Activated T-cell treated with anti-CD3 and anti-CD28 coated beads, Interleukin-2, amount 50 U/mL, for 1 hour (primary cell): Measurements from ENCODE around the gene SUGP1.

Experiments used
- DNase-seq: peaks from one replicate; pipeline ENCODE4 v3.0.0-alpha.2; 2020

The SUGP1 gene

GRCh38 chr19:19338082-19338481, 17.8 kb upstream of the SUGP1 start:
- no peak for DNase-seq

DNA sequence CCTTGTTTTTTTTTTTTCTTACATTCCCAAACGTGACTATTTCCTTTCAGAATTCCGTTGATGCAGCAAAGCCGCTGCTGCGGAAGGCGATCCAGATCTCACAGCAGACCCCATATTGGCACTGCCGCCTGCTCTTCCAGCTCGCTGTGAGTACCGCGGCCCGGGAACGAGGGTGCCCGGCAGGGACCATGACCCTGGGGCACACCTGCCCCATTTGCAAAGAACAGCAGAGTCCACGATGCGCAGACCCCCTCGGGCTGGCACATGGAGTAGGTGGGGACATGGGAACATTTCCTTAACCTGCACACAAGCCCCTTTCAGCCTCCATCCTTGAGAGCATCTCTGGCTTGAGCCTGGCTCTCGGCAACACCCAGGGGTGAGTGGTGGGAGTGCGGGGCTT, 16.8 kb upstream of the SUGP1 start:
- no peak for DNase-seq

DNA sequence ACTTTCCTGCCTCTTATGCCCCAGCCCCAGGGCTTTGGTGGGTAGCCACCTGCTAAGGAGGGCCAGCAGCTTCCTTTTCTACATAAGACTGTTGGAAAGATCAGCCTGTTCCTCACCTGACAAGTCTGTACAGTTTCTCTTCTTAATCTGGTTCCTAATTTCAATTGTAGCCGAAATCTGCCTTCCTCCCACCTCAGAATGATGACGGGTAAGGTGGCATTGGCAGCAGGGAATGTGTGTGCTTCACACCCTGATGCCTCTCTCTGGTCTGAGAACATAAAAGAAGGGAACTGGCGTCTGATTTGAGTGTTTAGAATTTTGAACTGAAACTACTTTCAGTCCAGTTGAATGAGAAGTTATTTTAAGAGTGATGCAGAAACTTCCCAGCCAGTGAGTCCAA, 16.3 kb upstream of the SUGP1 start:
- DNase-seq = no peak

- no peak for DNase-seq
Observed at GRCh38 chr19:19335408-19336158, 15.3 kb upstream of the SUGP1 start.

DNA sequence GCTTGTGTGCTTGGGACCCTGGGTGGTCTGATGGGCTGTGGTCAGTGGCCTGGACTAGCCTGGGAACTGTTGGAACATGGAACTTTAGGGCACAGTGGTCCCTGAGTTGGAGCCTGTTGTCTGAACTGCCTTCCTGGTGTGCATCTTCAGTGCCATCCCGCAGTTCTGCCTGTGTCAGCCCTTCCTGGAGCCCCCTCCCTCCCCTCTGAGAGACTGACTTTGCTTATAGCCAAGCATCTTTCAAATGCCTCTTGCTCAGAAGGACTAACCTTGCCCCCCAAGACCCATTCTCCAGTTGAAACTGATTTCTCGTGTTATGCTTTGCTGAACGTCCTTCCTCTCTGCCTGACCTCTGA, 14.7 kb upstream of the SUGP1 start:
- no peak for DNase-seq

DNA sequence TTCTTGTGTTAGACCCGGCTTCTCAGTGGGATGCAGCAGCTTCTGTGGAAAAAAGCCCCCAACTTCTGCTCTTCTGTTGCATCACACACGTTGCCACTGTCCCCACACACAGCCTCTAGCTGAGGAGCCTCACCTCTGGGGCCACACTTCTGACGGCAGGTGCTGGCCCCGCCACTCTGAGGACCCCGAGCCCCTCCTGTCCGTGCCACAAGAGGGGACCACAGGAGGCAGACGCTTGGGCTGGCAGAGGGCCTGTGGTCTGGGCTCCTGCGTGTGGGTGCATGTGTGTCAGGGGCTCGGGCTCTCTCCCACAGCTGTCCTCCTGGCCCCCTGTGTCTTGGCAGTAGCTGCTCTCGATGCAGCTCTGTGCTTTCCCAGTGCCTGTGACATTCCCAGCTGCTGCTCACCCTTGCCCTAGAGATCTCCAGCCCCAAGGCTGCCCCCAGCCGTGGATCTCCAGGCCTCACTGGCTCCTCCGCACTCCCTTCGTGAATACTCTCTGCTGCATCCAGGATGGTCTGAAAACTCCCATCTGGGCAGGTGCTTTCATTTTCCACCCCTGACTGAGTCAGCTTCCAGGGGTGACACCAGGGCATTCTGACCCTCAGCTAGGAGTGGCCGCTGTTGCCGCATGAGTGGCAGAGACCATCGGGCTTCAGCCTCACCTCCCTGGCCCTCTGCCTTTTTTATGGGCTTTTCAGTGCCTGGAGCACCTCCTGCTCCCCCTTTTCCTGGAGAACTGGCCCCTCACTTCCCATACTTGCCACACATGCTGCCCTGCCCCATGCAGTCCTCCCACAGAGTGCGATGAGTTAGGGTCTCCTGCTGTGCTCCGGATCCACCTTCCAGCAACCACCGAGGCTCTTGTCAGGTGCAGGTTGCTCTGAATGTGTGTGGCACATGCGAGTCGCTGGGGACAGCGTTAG, 14.0 kb upstream of the SUGP1 start:
- DNase-seq = no peak

DNA sequence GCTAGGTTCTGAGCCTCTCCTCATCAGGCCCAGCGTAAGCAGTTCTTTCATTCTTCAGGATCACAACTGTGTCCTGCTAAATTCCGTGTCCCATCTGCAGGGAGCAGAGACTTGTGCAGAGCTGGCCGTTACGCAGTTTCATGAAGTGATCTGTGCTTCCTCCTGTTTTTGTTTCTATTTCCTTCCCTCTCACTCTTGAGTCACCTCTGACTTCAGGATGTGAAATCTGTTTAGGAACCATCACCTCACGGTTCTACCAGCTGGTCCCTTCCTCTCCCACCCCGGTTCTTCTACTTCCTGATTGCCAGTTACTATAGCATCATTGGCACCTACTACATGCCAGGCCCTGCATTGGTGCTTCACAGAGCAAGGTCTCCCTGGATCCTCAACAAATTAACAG, 8.8 kb upstream of the SUGP1 start:
- DNase-seq = no peak

- DNase-seq = no peak
Observed at GRCh38 chr19:19327672-19328071, 7.4 kb upstream of the SUGP1 start.

GRCh38 chr19:19324059-19324770, 3.9 kb upstream of the SUGP1 start:
- no peak for DNase-seq

- DNase-seq = no peak
Observed at GRCh38 chr19:19321141-19321577, 850 bp upstream of the SUGP1 start.

GRCh38 chr19:19319732-19320360, 463 bp downstream of the SUGP1 start:
- DNase-seq = no peak

- DNase-seq = no peak
Observed at GRCh38 chr19:19316082-19316481, 4.2 kb downstream of the SUGP1 start.

GRCh38 chr19:19315444-19315843, 4.9 kb downstream of the SUGP1 start:
- DNase-seq = no peak

GRCh38 chr19:19308373-19308772, 11.9 kb downstream of the SUGP1 start:
- no peak for DNase-seq

DNA sequence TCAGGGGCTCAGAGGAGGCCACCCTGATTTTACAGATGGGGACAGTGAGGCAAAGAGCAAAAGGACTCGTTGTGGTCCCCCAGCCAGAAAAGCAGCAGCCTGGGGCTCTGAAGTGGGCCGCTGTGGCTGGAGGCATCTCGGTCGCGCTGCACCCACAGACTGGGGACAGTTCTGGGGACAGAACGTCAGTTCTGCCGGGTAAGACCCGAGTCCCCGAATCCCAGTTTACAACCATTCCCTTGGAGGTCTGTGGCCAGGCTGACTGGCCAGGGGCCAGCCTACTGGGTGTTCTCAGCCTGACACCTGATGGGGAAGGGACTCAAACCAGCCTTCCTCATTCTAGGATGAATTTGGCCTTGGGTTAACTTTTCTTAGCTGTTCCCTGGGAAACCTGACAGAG, 14.1 kb downstream of the SUGP1 start:
- DNase-seq = no peak

DNA sequence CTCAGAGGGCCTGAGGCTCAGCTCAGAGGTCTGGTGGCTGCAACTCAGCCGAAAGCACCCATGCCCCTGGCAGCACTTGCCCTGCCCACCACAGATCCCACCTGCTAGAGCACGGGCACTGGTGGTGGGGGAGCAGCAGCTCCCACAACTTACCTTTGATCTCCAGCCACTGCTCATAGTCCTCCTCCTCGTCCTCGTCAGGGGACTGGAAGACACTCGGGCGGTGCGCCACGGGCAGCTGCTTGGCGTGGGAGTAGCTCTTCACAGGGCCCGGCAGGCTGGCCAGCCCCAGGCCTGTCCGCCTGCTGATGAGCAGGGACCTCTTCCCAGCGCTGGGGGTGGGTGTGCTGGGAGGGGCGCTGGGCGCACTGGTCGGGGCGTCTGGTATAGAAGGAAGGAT, 14.6 kb downstream of the SUGP1 start:
- DNase-seq = no peak

DNA sequence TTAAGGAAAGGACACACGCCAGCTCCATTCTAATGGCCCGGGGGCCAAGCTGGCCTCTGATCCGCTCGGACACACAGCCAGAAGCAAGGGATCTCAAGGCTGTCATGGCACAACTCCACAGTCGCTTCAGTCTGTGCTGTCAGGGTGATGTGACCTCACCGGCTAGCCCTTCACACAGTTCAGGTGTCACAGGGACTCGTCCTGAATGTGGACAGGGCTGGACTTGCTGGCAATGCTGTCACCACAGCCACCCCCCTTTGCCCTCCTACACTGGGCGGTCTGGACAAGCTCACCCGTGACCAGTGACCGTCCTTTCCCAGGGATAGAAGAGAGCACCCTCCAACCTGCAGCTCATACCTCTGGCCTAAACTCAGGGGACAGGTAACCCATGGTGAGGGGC, 15.2 kb downstream of the SUGP1 start:
- no peak for DNase-seq

GRCh38 chr19:19304186-19304965, 15.9 kb downstream of the SUGP1 start:
- DNase-seq = no peak

DNA sequence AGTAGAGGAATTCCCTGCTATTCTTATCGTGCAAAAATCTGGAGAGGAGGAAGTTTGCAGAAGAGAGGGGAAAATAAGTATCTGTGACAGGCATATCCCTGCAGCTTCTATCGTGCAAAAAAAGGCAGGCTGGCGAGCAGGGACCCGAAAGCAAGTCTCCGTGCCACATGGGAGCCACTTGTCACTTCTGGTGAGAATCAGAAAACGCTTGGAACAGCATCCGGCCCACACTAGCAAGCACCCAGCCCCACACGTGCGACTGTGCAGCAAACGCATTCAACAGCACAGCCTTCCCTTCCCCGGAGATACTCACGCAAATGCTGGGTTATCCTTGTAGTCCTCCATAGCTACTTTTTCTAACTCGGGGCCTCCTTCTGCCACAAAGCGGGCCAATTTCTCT, 16.9 kb downstream of the SUGP1 start:
- no peak for DNase-seq

- no peak for DNase-seq
Observed at GRCh38 chr19:19300613-19301012, 19.7 kb downstream of the SUGP1 start.

GRCh38 chr19:19297759-19298158, 22.6 kb downstream of the SUGP1 start:
- DNase-seq = no peak

GRCh38 chr19:19296953-19297689, 23.2 kb downstream of the SUGP1 start:
- no peak for DNase-seq
